NCI-H1694 (cell line): ENCODE results near the gene NCDN.

ENCODE experiments used
- DNase-seq: peaks from one replicate; lab custom pipeline; 2025; lab: John Stamatoyannopoulos, UW

NCDN gene, protein sequence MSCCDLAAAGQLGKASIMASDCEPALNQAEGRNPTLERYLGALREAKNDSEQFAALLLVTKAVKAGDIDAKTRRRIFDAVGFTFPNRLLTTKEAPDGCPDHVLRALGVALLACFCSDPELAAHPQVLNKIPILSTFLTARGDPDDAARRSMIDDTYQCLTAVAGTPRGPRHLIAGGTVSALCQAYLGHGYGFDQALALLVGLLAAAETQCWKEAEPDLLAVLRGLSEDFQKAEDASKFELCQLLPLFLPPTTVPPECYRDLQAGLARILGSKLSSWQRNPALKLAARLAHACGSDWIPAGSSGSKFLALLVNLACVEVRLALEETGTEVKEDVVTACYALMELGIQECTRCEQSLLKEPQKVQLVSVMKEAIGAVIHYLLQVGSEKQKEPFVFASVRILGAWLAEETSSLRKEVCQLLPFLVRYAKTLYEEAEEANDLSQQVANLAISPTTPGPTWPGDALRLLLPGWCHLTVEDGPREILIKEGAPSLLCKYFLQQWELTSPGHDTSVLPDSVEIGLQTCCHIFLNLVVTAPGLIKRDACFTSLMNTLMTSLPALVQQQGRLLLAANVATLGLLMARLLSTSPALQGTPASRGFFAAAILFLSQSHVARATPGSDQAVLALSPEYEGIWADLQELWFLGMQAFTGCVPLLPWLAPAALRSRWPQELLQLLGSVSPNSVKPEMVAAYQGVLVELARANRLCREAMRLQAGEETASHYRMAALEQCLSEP

DNA sequence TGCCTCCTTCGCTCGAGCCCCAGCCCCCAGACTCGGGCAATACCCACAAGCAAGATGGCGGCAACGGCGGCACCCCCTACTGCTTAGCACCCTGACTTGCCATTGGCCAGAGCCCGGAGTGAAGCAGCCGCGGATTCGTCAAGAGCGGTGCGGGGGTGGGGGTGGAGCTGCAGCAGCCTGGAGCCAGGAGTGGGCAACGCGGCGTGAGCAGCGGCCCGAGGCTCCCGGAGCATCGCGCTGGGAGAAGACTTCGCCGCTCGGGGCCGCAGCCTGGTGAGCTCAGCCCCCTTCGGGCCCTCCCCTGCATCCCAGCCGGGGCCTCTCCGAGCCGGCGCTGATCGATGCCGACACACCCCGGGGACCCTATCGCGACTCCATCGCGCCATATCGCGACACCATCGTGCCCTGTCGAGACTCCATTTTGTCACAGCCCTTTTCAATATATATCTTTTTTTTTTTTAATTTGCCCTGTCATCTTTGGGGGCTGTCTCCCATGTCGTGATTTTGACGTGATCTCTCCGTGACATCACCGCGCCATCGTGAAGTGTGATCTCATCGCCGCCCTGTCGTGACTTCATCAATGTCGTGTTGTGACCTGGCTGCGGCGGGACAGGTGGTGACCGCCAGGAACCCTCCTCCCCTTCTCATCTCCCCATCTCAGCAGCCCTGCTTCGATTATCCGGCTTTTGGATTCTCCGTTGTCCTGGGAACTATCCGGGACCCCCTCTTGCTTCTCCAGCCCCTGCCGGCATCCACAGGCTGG lies at the start of gene NCDN:
TSS of gene NCDN (plus strand) at position 189 of the 763 bp plus-strand sequence. CDS start at position 581, 392 bp downstream.
- peak; percentile 79 for DNase-seq

DNA sequence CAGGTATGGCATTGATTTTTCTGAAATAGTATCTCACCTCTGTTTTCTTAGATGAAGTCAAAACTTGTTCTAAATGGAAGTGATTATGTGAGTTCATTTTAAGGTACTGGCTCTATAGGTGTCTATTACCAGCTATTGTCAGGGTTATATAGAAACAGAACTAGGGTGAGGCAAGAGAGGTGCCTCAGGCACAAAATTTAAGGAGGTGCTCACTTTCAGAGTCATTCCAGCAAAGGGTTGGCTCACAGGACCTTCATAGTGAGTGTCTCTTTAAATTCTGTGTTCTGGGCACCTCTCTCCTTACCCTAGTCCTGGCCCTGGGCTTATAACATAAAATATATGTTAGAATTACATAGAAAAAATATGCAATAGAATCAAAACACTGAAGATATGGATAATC lies 49.7 kb upstream of the NCDN start:
- DNase-seq: no peak

DNA sequence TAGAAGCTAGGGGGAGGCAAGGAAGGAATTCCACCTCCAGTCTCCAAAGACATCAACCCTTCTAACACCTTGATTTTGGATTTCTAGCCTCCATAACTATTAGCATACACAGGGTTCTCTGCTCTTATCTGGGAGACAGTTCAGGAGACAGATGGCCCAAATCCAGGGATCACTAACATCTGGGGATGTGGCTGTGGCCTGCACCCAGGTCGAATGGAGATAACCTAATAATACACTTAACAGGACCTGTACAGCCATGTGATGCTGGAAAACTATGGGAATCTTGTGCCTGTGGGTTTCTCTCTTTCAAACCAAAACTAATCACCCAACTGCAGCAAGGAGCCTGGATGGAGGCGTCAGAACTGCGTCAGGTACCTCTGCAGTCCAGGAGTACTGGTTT lies 48.0 kb upstream of the NCDN start:
- DNase-seq: no peak

DNA sequence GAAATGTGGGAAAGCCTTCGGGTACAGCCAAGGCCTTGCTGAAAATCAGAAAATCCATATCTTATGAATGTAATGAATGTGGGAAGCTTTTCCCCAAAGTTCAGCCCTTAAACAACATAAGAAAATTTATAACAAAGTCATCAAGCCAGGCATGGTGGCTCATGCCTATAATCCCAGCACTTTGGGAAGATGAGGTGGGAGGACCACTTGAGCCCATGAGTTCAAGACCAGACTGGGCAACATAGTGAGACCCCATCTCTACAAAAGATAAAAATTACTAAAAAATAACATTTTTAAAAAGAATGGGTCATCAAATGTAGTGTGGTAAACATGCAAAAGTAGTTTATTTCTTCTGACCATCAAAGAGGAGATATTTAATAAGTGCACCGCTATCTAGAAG lies 46.3 kb upstream of the NCDN start:
- DNase-seq: no peak

DNA sequence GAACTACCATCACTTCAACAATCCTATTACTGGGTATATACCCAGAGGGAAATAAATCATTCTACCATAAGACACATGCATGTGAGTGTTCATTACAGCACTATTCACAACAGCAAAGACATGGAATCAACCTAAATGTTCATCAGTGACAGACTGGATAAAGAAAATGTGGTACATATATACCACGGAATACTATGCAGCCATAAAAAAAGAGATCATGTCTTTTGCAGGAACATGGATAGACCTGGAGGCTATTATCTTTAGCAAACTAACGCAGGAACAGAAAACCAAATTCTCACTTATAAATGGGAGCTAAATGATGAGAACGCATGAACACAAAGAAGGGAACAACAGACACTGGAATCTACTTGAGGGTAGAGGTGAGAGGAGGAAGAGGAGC lies 39.4 kb upstream of the NCDN start:
- no peak for DNase-seq

DNA sequence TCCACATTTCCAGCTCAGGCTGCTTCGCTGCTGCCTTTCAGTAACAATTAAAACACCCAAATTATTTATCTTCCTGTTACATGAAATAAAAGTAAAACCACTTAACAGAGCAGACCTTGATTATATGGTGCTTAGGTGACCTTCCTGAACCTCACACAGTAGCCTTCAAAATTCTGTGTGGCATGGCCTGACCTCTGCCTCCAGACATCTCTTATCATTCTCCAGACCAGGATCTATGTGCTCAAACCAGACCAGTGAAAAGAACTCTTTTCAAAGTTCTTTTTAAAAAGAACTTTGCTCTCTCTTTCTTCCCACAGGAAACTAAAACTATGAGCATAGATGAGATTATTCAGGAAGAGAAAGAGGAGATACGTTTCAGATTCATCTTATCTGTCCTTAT lies 38.2 kb upstream of the NCDN start:
- DNase-seq: no peak

DNA sequence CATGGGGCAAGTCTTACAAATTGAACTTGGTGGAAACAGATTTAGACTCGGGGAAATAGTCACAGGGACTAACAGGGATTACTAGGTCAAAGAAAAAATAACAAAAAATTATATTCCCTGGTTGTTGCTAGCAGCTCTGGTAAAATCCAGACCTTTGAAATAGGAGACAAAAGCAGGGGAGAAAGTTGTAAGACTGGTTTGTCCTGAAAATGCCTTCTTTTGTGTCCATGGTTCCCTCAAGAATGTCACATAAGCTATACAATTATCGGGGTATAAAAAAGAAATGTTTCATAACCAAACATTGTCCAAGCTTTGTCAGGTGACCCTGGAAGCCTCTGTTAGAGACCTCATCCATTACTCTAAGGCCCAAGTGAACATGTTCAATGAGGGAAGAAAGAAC lies 33.5 kb upstream of the NCDN start:
- no peak for DNase-seq

DNA sequence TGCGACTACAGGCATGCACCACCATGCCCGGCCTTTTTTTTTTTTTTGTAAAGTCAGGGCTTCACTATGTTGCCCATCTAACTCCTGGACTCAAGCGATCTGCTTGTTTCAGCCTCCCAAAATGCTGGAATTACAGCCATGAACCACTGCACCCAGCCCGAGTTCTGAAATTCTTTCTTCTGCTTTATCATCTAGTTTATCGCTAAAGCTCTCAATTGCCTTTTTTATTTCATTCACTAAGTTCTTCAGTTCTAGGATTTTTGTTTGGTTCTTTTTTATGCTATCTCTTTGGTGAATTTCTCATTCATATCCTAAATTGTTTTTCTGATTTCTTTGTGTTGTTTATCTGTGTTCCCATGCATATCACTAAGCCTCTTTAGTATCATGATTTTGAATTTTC lies 27.4 kb upstream of the NCDN start:
- DNase-seq: no peak

DNA sequence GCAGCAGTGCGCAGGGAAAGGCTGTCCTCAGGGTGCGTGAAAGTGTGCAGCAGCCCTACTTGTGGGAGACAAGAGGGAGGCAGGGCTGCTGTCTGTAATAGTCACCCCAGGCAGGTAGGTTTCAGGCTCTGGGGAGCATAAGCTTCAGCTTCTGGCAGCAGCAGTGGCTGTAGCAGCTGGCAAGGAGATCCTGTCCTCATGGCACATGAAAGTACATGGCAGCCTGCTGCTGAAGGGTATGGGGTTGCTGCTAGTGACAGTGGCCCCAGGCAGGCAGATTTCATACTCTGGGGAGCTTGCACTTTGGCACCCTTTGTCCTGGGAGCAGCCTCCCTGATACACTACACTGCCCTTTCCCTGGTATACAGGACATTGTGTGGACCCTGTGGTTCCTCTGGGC lies 26.7 kb upstream of the NCDN start:
- no peak for DNase-seq

DNA sequence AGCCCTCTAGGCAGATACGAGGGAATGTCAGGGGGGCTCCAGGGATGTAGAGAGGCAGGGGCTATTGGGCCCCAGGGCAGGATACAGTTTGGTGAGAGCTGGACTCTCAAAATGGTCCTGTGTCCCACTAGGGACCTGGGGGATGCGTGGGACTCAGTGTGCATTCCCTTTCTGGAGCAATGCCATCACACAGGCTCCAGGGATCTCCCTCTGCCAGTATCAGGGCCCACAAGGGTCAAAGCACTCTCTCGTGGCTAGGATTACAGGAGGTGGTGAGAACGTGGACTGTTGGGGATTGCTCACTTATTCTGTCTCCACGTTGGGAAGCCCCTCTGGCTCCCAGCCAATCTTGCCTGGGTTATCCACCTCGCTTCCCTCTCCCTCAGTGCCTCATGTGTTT lies 26.2 kb upstream of the NCDN start:
- DNase-seq: no peak

DNA sequence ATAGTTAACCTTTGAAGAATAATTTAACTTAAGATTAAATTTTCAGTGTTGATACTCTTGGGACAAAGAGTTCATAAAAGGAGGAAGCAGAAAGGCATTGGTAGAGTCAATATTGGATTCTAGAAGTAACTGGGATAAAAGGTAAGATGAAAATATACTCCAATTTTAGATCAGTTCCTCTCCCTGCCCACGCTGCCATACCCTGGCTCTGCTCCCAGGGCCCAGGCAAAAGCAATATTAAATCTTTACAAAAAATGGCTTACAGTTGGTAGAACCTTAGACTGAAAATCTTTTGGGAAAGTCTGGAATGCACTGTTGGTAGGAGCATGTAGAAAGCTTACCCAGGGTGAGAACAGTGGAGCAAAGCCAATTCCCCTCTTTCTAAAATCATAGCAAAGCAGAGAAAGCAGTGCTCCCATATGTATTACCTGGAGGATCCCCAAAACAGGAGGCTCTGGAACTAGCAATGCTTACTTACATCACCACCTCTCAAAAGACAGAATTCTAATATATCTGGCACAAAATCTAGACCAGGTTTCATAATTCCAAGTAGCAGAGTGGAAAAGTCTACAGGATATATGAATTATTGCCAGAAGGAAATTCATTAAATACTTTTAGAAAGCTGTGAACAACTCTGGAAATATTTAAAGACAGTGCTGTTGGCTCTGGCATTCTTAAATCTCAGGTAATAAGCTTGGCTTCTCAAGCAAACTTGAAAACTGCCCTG lies 24.9 kb upstream of the NCDN start:
- no peak for DNase-seq

DNA sequence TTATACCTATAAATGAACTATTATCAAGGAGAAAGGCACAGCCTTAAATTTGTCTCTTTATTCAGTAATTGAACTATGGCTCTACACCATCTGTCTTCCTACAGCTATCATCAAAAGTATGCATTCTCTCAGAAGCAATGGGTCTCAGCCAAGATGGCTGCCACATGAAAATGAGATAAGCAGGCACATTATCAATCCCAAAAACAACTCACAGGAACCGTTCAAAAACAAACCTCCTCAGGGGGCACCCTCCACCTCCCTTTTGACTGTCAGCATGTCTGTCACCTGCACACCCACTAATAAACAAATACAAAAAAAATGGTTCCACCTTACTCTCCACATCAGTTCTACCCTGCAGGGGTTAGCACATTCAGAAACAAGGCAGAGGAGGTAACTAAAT lies 24.0 kb upstream of the NCDN start:
- no peak for DNase-seq

DNA sequence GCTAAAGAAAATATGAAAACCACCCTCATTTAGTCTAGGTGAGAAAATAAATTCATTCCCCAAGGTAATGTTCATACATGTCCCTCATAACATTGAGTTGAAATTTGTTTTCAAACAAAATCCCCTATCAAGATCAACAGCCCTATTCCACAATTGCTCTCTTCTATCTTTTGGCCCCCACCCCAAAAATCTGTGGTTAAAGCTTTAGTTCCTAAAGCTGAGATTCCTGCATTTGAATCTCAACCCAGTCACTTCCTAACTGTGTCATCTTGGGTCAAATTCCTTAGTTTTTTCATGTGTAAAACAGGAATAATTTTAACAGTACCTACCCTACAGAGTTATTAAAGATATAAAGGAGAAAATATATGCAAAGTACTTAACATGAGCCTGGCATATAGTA lies 22.4 kb upstream of the NCDN start:
- DNase-seq: no peak

DNA sequence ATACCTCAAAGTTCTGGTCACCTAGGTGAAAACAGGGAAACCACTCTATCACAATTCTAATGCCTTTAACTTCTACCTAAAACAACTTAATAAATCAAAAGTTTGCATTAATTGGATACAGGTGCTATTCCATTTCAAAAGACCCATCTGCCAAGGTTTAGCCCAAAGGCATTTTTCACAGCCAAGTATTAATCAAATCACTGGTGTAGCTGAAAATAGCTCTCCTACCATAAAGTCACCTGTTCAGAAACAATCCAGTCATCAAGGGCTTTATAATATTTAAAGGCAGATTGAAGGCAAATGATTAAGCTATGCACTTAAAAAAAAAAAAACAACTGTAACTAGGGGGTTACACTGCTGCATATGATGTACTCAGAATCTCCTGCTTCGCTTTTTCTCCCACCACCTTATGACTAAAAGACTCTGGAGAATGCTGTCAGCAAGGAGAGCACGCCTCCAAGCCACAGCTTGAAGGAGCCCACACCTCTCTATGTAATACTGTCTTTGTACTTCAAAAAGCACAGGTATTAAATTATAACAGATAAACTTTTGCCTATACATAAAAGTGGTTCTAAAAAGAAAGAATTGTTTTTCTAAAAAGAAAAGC lies 20.9 kb upstream of the NCDN start:
- no peak for DNase-seq

DNA sequence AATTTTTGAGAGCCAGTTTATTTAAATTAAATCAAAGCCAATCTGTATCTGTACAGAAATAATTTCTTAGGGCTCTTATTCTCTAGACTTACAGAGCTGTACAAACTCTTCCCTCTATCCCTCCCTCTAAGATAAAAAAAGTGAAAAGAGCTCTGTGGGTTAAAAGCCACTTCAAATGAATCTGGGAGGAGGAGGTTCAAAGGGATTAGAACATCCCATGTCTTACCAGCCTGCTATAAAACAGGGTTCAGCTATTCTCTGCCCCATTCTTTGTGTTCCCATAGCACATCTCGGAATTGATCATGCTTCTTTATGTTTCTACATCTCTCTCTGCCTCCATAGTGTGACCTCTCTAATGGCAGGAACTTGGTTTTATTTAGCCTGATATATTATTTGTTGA lies 19.8 kb upstream of the NCDN start:
- no peak for DNase-seq

DNA sequence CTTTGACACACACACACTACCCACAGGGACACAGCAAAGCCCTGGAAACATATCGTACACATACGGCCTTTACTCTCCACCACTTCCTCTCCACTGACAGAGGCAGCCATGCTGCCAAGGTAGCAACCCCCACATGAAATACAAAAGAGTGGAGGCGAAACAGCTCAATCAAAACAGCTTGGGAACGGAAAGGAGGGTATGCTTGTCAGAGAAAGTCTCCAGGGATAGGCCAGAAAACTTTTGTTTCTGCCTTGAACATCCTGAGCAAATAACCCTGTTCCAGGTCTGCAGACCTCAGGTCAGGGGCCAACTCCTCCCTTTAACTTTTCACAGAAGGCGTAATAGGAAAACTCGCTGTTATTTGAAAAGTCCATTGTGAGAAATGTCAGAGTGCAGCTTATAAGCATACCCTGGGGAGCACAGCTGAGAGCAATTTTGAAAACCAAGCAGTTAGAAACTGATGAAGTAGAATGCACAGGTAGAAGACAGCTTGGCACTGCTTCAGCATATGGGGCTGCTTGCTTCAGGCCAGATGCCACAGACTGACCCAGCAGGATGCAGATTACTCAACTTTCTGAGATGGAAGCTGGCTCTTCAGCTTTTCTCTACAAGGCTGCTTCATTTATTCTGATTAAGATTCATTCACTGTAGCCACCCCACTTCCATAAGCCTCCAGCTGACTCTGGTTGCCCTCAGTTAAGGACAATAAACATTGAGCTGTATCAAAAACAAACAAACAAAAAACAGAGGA lies 18.4 kb upstream of the NCDN start:
- no peak for DNase-seq

DNA sequence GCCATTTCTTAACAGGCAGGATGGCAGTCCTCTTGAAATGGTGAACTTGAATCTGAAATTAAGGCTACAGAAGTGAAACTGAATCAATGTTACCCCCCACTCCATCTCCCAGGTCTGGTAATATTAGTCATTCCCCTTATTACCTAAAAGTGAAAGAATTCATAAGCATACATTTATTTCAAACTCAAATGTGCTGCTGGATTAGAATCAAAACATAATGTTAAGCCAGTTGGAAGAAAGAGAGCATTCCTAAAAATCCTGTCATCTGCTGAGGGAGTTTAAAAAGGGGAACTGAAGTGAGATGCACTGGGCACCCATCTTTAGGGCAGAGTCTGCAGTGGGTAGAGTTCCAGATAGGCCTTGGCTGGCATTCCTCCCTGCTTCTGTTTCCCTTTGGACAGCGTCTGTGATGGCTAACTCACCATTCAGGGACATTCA lies 17.8 kb upstream of the NCDN start:
- DNase-seq: no peak

DNA sequence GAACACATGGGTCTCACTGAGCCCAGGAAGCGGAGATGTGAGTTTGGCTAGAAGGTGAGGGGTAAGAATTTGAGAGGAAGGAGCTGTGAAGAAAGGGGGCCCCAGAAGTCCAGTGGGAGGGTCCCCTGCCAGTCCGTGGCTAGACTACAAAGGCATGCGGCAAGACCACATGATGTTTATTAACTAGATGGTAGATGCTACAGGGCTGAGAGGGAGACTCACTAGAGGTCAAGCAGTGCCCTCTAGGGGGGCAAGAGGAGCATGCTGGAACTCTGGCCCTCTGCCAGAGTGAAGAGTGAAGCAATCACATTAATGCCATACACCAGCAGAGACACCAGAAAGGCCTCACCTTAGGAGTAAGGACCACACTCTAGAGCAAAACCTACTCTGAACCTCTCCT lies 12.6 kb upstream of the NCDN start:
- DNase-seq: no peak

DNA sequence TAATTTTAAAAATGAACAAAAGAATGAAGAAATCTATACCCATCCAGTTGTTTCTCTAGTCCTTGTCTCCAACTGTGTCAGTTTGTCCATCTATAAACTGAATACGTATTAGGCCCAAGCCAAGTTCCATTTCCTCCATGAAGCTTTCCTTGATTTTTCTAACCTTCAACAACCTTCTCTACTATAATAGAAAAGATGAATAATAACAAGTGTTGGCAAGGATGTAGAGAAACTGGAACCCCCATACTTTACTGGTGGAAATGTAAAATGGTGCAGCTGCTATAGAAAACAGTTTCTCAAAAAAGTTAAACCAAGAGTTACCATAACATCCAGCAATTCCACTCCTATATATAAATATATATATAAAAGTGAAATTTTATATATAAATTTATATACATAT lies 11.0 kb upstream of the NCDN start:
- no peak for DNase-seq

DNA sequence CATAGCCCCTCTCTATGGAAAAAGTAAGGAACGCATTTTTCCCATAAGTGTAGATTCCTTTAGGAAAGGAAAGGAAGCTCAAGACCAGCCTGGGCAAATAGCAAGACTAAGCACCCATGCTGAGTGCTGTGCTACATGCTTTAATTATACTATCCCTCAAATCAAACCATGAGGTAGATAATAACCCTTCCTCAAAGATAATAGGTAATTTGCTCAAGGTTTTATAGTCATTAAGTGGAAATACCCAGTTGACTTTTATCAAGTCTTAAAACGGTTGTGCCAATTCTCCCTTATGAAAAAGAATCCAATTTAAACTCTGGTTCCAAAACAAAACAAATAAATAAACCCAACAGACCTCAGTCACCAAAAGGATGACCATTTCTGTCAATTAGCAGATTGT lies 3.7 kb upstream of the NCDN start:
- no peak for DNase-seq
